Nephron progenitor cell (in vitro differentiated cells): ENCODE measurements around the gene CLRN3.

Experiments
- DNase-seq: peaks from one replicate; pipeline ENCODE4 v3.0.0; 2021
- H3K27ac Mint-ChIP-seq: 2 replicates; pipeline ENCODE4 v1.8.0; 2021; ENCODE audit warnings: mild to moderate bottlenecking, moderate library complexity, mixed read lengths
- H3K27me3 Mint-ChIP-seq: 2 replicates; pipeline ENCODE4 v1.8.0; 2021; ENCODE audit warnings: mild to moderate bottlenecking, low read depth, mixed read lengths; ENCODE audit not compliant: poor library complexity
- H3K36me3 Mint-ChIP-seq: 2 replicates; pipeline ENCODE4 v1.8.0; 2021; ENCODE audit warnings: low read depth, mixed read lengths
- H3K4me1 Mint-ChIP-seq: 2 replicates; pipeline ENCODE4 v1.8.0; 2021; ENCODE audit warnings: mixed read lengths
- H3K4me3 Mint-ChIP-seq: 2 replicates; pipeline ENCODE4 v1.8.0; 2021; ENCODE audit warnings: mild to moderate bottlenecking, moderate library complexity, mixed read lengths
- H3K9me3 Mint-ChIP-seq: 2 replicates; pipeline ENCODE4 v1.8.0; 2021; ENCODE audit warnings: mild to moderate bottlenecking, moderate library complexity, mixed read lengths
- CTCF ChIP-seq: fragments of 200-600 bp; sonication (generic); IDR thresholded peaks from 2 replicates; pipeline ENCODE4 v1.5.0; 2021; ENCODE audit warnings: antibody characterized with exemption

Gene CLRN3

GRCh38 chr10:127921753-127922145, 29.0 kb upstream of the CLRN3 start:
- no peak overlapping the region for H3K27ac Mint-ChIP-seq
- no peak overlapping the region for H3K4me3 Mint-ChIP-seq
- DNase-seq = no peak

GRCh38 chr10:127921075-127921752, 28.5 kb upstream of the CLRN3 start:
- Mint-ChIP-seq H3K4me1 (no peaks in the 10 kb centered on the region), H3K27ac (peak overlapping the region; percentile 30), H3K4me3 (no peak overlapping the region), H3K9me3 (no peaks in the 10 kb centered on the region), H3K27me3 (peaks cover 8% of the 10 kb centered on the region), H3K36me3 (no peaks in the 10 kb centered on the region)
- TF ChIP-seq CTCF = no peak
- DNase-seq = no peak

More at GRCh38 chr10:127921753-127922145, 29.0 kb upstream of the CLRN3 start:
- no peaks in the 10 kb centered on the region for H3K4me1 Mint-ChIP-seq
- peaks cover 3% of the 10 kb centered on the region for H3K9me3 Mint-ChIP-seq
- peaks cover 8% of the 10 kb centered on the region for H3K27me3 Mint-ChIP-seq
- TF ChIP-seq CTCF = no peak
- H3K36me3 Mint-ChIP-seq = no peaks in the 10 kb centered on the region

GRCh38 chr10:127920306-127921074, 27.7 kb upstream of the CLRN3 start:
- H3K9me3 Mint-ChIP-seq = no peaks in the 10 kb centered on the region
- DNase-seq = no peak
- TF ChIP-seq CTCF = no peak
- no peak overlapping the region for H3K4me3 Mint-ChIP-seq
- H3K36me3 Mint-ChIP-seq = no peaks in the 10 kb centered on the region
- peaks cover 8% of the 10 kb centered on the region for H3K27me3 Mint-ChIP-seq
- H3K27ac Mint-ChIP-seq = peak overlapping the region; percentile 30
- no peaks in the 10 kb centered on the region for H3K4me1 Mint-ChIP-seq

GRCh38 chr10:127919418-127920271, 26.9 kb upstream of the CLRN3 start:
- Mint-ChIP-seq H3K27me3 (peaks cover 9% of the 10 kb centered on the region), H3K27ac (no peak overlapping the region), H3K36me3 (no peaks in the 10 kb centered on the region), H3K9me3 (no peaks in the 10 kb centered on the region), H3K4me3 (no peak overlapping the region), H3K4me1 (no peaks in the 10 kb centered on the region)
- no peak for TF ChIP-seq CTCF
- no peak for DNase-seq

- no peak for DNase-seq
- H3K9me3 Mint-ChIP-seq = no peaks in the 10 kb centered on the region
- H3K36me3 Mint-ChIP-seq = no peaks in the 10 kb centered on the region
- TF ChIP-seq CTCF = no peak
- H3K4me3 Mint-ChIP-seq = no peak overlapping the region
- peaks cover 7% of the 10 kb centered on the region for H3K27me3 Mint-ChIP-seq
- H3K4me1 Mint-ChIP-seq = no peaks in the 10 kb centered on the region
- no peak overlapping the region for H3K27ac Mint-ChIP-seq
Observed at GRCh38 chr10:127918572-127918971, 25.8 kb upstream of the CLRN3 start.
